Choroid plexus epithelial cell (primary cell): ENCODE results near the gene OBP2B.
A peak's percentile ranks its signal among the peaks of the same experiment; 100 is the strongest.
"Not testable (repeated sequence)": the region's sequence is repeated elsewhere in the genome, so short reads cannot be mapped to it uniquely, and the experiment has no call there.

ENCODE experiments used
- DNase-seq: peaks from one replicate; pipeline ENCODE4 v3.0.0-alpha.2; 2010; ENCODE audit warnings: low read depth
- H3K4me3 ChIP-seq: 2 replicates; pipeline ENCODE4 v1.5.1; 2011; ENCODE audit warnings: low read depth, mild to moderate bottlenecking, control low read depth, low read length, moderate library complexity
- CTCF ChIP-seq: conservative IDR thresholded peaks from 2 replicates; pipeline ENCODE4 v1.5.1; 2011; ENCODE audit warnings: low read depth, mild to moderate bottlenecking, control low read depth, inconsistent platforms, low read length, moderate library complexity

OBP2B gene

DNA sequence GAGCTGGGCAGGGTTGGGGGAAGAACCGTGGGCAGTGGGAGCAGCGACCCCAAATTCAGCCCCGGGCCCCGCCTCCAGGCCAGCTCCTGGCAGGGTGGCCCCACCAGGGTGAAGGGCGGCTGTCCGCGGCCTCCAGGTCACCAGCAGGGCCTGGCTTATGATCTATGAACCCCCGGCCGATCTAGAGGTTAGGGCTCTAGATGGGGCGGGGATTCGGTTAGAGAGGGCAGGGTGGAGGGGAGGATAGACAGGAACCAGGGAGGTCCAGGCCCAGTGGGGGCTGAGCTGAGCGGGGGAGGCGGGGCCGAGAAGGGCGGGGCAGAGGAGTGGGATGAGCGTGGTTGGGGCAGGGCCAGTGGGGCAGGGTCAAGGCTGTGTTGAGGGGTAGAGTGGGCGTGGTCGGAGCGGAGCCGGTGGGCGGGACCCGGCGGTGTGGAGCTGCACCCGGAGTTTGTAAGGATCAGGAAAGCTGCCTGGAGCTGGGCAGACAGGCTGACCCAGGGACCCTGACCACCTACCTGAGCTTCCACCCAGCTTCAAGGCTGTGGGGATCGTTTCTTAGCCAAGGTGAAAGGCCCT, 29.3 kb upstream of the OBP2B start:
- TF ChIP-seq CTCF, result no peak
- H3K4me3 ChIP-seq, result peak overlapping the region; percentile 45
- peak; percentile 38 for DNase-seq

DNA sequence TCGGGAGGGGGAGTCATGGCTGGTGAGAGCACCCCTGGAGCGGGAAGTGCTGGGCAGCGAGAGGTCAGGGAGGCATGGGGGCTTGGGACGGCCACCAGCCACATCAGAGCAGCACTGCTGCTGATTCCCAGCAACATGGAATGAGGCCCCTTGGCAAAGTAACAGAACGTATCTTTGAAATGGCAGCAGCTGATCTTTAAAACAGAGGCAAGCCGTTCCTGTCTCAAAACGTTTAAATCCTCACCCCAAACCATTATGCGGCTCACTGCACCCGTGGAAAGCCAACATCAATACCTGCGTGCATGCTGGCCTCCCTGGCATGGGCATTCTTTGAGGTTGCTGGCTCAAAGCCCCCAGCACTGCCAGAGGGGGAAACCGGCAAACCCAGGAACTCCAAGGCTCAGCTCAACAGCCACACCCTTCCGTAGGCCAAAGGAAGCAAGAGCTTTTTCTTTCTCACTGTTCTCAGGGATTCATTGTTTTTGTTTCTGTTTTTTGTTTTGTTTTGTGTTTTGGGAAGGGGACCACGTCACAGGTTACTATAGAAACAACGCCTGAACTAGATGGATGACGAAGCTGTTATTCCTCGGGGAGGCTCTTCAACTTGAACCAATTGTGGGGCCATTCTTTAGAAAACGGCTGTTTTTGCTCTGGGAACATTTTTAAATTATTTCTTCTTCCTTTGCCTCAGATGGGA, 28.1 kb upstream of the OBP2B start:
- no peak for TF ChIP-seq CTCF
- peak; percentile 25 for DNase-seq
- H3K4me3 ChIP-seq, result no peak overlapping the region

- H3K4me3 ChIP-seq, DNase-seq: not testable (repeated sequence)
Observed at GRCh38 chr9:133236291-133237034, 27.4 kb upstream of the OBP2B start.

DNA sequence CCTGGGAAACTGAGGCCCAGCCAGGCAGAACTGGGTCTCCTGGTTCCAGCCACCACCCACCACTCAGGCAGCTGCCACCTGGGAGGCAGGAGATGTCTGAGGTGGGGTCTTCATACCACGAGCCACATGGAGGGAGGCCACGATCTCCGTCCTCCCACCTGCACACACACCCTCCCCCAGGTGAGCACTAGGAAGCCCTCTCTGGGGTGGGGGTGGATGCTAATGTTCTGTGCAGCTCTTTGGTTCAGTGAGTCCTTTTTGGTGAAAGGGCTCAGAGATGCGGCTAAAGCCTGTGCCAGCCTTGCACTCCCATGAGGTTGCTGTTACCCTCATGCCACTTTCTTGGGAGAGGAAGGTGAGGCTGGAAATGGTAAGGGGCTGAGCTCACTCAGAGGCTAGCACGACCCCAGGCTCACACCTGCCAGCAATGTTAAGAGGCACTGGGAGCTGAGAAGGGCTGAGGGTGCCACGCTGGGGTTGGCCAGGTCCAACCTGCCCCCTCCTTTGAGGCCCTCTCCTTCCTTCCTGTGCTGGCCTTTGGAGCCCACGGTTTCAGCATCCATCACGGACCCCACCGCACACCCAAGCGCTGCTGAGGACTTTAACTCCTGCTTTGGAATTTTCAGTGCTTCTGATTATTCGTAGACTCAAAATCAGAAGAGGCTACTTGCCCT, 26.6 kb upstream of the OBP2B start:
- TF ChIP-seq CTCF, result no peak
- H3K4me3 ChIP-seq, result no peak overlapping the region
- no peak for DNase-seq

DNA sequence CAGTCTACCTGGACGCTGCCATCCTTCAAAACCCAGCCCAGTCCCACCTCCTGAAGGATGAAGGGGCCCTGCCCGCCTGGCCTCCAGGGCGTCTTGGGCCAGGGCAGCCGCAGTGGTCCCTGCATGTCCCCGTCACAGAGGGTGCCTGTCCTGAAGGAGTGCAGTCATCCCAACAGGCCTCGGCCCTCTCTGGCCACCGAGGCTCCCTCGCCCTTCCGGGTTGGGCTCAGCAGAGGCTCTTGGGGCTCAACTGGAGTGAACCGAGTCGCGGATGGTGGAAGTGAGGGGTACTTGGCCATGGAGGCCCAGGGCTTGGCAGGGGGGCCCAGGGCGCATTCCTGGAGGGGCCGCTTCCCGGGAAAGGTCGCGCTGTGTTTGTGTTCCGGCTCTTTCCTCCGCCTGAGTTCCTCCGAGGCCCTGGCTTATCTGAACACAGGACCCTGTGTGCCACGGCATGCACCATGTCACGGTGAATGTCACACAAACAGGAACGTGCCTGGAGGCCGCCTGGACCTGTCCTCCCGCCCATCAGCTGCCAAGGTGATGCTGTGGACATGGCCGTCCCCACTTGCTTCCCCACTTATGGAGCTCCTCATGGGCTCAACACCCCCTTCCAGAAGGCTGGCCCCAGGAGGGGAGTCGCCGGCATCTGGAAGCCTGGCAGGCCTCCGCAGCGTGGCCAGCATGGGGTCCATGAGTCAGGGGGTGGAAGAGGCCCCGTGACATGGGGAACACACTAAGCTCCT, 25.7 kb upstream of the OBP2B start:
- H3K4me3 ChIP-seq, result no peak overlapping the region
- DNase-seq, result no peak
- TF ChIP-seq CTCF, result no peak

DNA sequence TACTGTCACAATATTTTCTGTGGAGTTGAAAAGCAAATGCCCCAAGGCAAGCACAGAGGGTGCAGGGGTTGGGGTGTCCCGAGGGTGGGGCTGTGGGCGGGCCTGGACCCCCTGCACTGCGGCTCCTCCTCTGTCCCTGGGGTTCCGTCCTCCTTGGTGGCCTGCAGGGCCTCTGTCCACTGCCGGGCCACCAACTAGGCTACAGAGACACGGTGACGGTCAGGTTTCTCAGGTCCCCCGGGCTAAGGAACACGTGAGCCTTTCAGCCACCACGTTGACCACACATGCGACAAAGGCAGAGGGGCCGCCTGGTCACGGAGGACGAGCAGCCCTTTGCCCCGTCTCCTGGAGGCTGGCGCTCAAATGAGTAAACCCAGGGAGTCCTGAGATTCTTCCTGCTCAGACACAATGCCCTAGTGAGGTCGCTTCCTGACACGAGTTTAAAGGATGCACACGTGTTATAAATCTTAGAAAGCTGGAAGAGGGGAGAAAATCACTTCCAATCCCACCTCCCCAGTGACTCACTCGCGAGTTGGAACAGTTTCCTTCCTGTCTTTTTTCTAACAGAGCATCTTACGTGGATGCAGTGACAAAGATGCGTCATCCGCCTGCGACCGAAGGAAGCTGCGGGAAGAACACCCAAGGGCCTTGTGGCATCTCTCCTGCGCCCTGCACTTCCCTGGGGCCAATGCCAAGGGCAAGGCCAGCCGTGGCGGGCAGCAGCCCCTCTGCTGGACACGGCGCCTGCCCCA, 24.8 kb upstream of the OBP2B start:
- no peak overlapping the region for H3K4me3 ChIP-seq
- TF ChIP-seq CTCF, result no peak
- no peak for DNase-seq

DNA sequence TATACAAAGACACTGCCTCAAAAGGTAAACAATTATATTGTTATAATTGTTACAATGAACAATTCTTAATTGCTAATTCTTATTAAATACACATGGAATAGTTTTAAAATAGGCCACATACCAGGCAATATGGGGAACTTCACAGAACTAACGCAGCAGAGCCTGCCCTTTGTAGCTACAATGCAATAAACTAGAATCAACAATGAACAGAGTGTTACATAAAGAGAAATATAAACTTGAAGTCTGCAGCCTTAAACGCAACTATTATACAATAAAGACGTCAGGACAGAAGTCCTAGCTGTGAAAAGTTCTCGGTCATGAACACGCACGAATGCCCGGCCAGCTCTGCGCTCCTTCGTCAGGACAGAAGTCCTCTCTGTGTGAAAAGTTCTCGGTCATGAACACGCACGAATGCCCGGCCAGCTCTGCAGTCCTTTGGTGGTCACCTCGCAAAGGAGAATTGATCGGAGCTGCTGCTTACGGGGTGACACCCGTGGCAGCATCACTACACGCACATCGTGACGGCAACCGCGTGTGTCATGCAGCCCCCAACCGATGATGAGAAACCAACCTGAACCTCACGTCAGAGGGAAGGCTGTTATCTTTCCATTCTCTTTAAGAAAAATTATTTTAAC, 23.0 kb upstream of the OBP2B start:
- H3K4me3 ChIP-seq, DNase-seq: not testable (repeated sequence)

- not testable (repeated sequence) for DNase-seq, H3K4me3 ChIP-seq
Observed at GRCh38 chr9:133230514-133230913, 21.5 kb upstream of the OBP2B start.
